Fibroblast of pulmonary artery (primary cell): ENCODE results near the gene ALDH1A1.

Experiments
- DNase-seq: peaks from one replicate; pipeline ENCODE4 v3.0.0-alpha.2; 2010; ENCODE audit warnings: low read depth
- H3K4me3 ChIP-seq: replicated peaks from 2 replicates; pipeline ENCODE4 v1.5.1; 2011; ENCODE audit warnings: low read depth, mild to moderate bottlenecking, control low read depth, low read length, moderate library complexity
- TF ChIP-seq, protein P1 (sequence below): IDR thresholded peaks from 2 replicates; pipeline ENCODE4 v1.5.1; 2011; ENCODE audit warnings: mild to moderate bottlenecking, control low read depth, low read length, inconsistent platforms; ENCODE audit errors: missing control alignments

Gene ALDH1A1

DNA sequence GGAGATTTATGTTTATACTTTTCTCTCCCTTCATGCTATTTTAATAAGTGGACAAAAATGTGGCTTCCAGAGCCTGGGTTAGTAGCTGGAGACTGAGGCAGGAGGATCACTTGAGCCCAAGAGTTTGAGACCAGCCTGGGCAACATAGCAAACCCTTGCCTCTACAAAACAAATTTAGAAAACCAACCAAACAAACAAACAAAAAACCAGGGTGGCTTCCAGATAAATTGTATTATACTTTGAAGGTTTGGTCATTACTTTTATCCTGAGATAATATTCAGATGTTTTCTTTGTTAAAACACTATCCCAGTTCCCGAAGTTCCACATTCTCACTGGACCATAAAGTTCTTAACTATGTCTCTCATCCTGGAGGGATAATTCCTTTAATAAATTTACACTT, 46.0 kb downstream of the ALDH1A1 start:
- DNase-seq: no peak
- TF ChIP-seq, protein P1, sequence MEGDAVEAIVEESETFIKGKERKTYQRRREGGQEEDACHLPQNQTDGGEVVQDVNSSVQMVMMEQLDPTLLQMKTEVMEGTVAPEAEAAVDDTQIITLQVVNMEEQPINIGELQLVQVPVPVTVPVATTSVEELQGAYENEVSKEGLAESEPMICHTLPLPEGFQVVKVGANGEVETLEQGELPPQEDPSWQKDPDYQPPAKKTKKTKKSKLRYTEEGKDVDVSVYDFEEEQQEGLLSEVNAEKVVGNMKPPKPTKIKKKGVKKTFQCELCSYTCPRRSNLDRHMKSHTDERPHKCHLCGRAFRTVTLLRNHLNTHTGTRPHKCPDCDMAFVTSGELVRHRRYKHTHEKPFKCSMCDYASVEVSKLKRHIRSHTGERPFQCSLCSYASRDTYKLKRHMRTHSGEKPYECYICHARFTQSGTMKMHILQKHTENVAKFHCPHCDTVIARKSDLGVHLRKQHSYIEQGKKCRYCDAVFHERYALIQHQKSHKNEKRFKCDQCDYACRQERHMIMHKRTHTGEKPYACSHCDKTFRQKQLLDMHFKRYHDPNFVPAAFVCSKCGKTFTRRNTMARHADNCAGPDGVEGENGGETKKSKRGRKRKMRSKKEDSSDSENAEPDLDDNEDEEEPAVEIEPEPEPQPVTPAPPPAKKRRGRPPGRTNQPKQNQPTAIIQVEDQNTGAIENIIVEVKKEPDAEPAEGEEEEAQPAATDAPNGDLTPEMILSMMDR: no peak

DNA sequence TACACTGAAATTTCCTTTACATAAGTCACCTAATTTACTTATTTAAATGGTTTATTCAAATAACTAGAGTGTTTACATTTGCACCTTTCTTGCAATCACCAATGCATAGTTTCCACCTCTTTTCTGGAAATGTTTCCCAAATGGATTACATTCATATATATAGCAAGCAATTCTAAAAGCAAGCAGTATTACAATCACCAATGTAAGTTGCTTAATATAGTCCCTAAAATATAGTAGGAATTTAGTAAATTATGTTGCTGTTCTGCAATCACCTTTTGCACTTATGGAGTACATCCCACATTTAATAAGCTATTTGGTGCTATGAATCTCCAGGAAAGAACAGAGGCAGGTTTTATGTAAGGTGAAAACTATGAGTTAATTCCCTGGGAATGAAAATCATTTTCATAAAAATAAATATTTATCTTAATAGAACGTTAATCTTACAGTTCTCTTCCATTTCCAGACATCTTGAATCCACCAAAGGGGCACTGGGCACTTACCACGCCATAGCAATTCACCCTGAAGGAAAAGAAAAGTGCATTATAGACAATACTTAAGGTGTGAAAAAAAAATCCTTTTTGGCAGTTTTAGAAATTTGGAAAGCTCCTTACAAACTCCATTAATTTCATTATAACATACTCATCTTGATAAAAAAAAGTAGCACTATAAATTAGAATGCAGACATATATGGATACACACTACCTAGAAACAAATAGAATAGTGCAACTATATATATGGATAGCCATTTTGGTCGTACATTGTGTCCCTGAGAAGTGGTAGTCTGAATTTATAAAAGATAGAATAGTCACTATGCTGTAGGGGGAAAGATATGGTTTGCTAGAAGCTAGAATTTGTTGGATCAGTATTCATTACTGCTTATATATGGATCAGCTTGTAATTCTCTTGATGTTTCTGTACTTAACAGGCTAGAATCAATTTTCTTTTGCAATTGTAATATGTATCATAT, 47.1 kb downstream of the ALDH1A1 start:
- DNase-seq: no peak
- no peak overlapping the region for H3K4me3 ChIP-seq
- TF ChIP-seq, protein P1: no peak

More for the DNA sequence above, 46.0 kb downstream of the ALDH1A1 start:
- no peak overlapping the region for H3K4me3 ChIP-seq

DNA sequence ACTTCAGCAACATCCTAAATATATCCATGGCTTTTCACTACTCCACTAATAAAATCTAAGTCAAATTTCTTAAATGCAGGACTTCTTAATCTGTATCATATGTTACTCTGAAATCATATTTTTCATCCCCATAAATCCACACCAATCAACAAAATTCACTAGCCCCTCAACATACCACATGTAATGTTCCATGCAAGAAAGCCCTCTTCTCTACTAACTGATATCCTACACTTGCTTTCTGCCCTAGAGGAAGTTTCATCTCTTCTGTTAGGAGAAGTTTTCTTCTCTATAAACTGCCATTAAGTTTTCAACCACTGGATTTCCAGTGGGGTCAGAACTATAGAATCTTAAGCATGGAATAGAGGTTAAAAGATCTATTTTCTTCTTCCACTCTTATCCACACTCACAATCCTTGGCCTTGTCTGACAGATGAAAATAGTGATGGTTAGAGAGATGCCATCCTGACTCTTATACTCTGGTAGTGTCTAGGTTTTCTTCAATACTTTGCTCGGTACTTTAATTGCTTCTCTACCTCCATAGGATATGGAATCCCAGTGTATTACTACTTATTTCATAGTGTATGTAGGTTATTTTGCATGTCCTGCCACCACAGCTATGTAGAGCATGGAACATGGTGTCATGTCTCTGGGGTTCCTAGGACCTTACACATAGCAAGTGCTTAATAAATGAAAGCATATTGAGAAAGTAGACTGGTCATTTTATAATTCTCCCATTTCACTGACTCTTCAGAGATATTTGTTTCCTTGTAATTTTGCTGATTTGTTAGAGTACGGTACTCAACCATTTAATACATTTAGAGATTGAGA, 48.4 kb downstream of the ALDH1A1 start:
- no peak overlapping the region for H3K4me3 ChIP-seq
- TF ChIP-seq, protein P1: no peak
- DNase-seq: no peak

DNA sequence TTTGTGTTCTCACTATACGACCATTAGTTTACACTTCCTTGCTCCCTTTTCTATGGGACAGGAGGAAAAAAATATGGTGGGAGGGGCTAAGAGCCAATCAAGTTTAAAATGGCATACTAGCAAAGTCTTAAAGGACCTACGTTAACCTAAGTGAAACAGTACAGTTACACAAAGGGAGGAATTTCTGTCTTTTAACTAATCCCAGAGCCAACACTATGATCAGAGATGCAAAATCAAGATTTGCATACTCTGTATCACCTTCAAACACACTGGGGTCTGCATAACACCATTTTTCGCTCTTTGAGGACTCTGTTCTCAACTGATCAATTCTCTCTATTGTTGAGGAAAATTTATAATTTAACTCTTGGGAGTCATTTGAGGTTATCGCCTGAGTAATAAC, 49.8 kb downstream of the ALDH1A1 start:
- H3K4me3 ChIP-seq: no peak overlapping the region
- TF ChIP-seq, protein P1: no peak
- DNase-seq: no peak

DNA sequence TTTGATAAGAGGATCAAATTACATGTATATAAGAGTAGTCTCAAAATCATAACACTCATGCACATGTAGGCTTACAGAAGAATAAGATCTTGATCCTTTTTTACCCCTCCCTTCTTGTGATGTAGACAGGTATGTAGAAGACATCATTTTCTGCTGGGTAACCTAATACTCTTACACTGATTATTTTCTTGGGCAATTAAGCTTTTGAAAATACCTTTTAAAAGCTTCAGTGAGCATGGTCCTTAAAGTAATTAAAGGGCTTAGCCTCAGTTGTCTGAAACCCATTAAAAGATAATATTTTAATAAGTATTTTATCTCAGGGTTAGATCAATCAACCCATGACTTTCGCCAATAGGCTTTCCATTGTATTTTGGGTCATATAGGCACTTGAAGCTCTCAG, 50.6 kb downstream of the ALDH1A1 start:
- TF ChIP-seq, protein P1: no peak
- no peak overlapping the region for H3K4me3 ChIP-seq
- DNase-seq: no peak

DNA sequence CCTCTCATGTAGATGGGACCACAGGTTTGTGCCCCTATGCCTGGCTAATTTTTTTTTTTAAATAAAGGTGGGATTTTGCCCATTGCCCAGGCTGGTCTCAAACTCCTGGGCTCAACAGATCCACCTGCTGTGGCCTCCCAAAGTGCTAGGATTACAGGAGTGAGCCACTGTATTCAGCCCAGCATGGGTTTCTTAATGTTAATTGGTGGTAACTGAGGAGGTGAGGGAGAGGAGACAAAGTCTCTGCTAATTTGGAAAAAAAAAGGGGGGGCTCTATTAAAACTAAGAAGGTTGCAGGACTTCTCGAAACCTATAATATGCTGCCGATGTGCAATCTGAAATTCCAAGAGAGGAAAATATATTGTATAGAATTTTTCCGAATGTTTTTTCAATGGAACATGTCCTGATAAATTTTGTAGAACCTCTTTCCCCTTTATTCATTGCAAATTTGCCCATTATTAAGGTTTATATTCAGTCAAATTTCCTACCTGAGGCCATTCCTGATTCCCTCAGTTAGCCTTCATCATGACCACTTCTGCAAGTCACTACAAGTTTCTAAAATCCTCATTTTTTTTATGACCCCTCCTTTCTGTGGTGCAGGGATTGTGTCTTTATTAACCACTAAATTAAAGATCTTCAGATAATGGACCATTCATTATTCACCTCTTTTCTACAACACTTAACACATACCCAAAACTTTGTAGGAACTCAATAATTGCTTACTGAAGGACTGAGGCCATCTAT, 52.9 kb downstream of the ALDH1A1 start:
- no peak overlapping the region for H3K4me3 ChIP-seq
- DNase-seq: no peak
- TF ChIP-seq, protein P1: no peak
